HuH-7.5 (cell line): Measurements from ENCODE around the gene LRRC28.

ENCODE experiments used
- DNase-seq: peaks from one replicate; pipeline ENCODE4 v3.0.0; 2011; ENCODE audit warnings: low spot score

Gene LRRC28

GRCh38 chr15:99416191-99417188, 165.2 kb downstream of the LRRC28 start:
- DNase-seq: no peak

GRCh38 chr15:99421172-99421656, 169.9 kb downstream of the LRRC28 start:
- peak; percentile 70 for DNase-seq

- no peak for DNase-seq
Observed at GRCh38 chr15:99421758-99422157, 170.5 kb downstream of the LRRC28 start.

- no peak for DNase-seq
Observed at GRCh38 chr15:99423186-99424130, 172.2 kb downstream of the LRRC28 start.

- DNase-seq: no peak
Observed at GRCh38 chr15:99424131-99424571, 172.9 kb downstream of the LRRC28 start.

GRCh38 chr15:99424978-99425656, 173.8 kb downstream of the LRRC28 start:
- DNase-seq: no peak

GRCh38 chr15:99425657-99426301, 174.5 kb downstream of the LRRC28 start:
- no peak for DNase-seq

GRCh38 chr15:99426431-99427105, 175.3 kb downstream of the LRRC28 start:
- DNase-seq: no peak

GRCh38 chr15:99427210-99427609, 175.9 kb downstream of the LRRC28 start:
- DNase-seq: no peak

GRCh38 chr15:99427668-99428361, 176.5 kb downstream of the LRRC28 start:
- DNase-seq: no peak

- DNase-seq: no peak
Observed at GRCh38 chr15:99429681-99430081, 178.4 kb downstream of the LRRC28 start.

- no peak for DNase-seq
Observed at GRCh38 chr15:99430881-99431401, 179.7 kb downstream of the LRRC28 start.

- DNase-seq: no peak
Observed at GRCh38 chr15:99431661-99432091, 180.4 kb downstream of the LRRC28 start.

- DNase-seq: no peak
Observed at GRCh38 chr15:99432271-99433025, 181.2 kb downstream of the LRRC28 start.

GRCh38 chr15:99433026-99433756, 181.9 kb downstream of the LRRC28 start:
- no peak for DNase-seq

- DNase-seq: no peak
Observed at GRCh38 chr15:99433757-99434450, 182.6 kb downstream of the LRRC28 start.

GRCh38 chr15:99434506-99435112, 183.3 kb downstream of the LRRC28 start:
- DNase-seq: no peak
